ENCODE results near the gene ADAT3. TPM values are rescaled to one million over a fixed set of nuclear protein-coding genes. Genes with fewer than 3 reads are reported as not detected.
A peak's percentile ranks its signal among the peaks of the same experiment; 100 is the strongest.

ADAT3 gene
- total RNA-seq (2014; rRNA removed; shearing (Covaris generic)) = 2.3 and 3.7 TPM in 2 replicates

GRCh38 chr19:1905110-1905862 is at the start of gene ADAT3, which contains the start of gene SCAMP4:
ADAT3 (plus strand) TSS chr19:1905399; CDS start chr19:1912048, 6,649 bp downstream.
SCAMP4 (plus strand) TSS chr19:1905399; CDS start chr19:1915020, 9,621 bp downstream.
- DNase-seq (ENCODE audit: low spot score) = peak; percentile 98

- DNase-seq (ENCODE audit: low spot score) = no peak
These were observed 49.4 kb upstream of the ADAT3 start for GRCh38 chr19:1855828-1856255.

DNA sequence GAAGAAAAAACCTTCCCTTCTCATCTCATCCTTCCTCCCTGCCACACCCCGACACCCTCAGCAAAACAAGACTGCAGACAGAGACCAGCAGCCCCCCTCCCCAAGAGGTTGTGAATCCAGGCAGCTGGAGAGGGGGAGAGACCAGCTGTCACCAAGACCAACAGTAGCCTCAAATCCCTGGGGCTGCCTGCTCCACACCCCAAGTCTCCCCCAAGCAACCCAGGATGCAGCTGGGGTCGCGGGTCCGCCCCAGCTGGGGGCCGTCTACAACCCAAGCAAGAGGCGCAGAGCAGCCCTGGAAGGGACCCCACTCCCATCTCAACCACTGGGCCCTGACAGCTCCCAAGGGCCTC is 48.9 kb upstream of the ADAT3 start:
- no peak for DNase-seq (ENCODE audit: low spot score)

- peak; percentile 75 for DNase-seq (ENCODE audit: low spot score)
These were observed 48.2 kb upstream of the ADAT3 start for GRCh38 chr19:1856698-1857603.

GRCh38 chr19:1857648-1858326 is 47.4 kb upstream of the ADAT3 start:
- DNase-seq (ENCODE audit: low spot score) = no peak

DNA sequence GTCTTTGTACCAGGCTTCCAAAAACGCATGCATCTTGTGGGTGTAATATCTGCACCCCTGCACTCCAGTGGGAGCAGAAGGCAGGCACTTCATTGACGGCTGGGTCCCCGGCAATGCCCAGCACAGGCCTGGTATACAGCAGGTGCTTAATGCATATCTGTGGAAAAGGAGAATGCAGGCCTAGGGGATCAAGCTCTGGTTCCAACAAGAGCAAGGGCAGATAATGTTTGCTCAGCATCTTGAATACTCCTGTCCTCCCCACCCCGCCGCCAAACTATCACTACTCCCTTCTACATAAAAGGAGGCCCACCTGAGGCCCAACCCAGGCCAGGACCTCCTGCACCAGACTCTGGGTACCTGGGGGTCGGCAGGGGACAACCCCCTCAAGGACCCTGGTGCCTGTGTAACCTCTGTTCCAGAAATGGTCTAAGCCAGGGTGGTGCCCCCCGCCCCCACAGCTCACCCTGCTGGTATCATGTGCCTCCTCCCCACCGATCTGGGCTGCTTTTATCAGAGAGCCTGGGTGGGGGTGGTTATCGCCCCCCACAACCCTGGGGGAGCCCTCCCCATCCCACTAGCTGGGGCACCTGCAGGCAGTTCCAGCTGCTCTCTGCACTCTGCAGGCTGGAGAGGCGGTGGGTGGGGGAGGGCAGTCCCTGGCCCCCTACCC is 46.7 kb upstream of the ADAT3 start:
- DNase-seq (ENCODE audit: low spot score) = no peak

DNA sequence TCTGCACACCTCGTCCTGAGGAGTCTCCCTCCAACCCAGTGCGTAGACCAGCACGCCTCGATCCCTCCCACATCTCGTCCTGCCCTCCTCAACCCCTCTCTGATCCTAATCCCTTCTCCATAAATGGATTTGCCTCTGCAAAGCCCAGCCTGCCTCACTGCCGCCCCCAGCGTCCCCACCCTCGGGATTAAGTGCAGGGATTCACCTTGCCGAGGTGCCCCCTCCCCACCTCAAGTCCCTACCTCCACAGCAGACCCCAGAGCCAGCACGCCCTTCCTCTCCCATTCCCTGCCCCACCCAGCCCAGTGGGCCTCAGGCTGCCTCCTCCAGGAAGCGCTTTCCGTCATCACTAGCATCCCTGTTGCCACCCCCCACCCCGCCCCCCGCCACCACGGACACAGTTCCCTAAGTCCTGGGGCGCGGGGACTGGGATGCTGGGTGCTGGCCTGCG is 45.8 kb upstream of the ADAT3 start:
- no peak for DNase-seq (ENCODE audit: low spot score)

- no peak for DNase-seq (ENCODE audit: low spot score)
These were observed 45.0 kb upstream of the ADAT3 start for GRCh38 chr19:1860042-1860775.

GRCh38 chr19:1860821-1861598 is 44.2 kb upstream of the ADAT3 start:
- DNase-seq (ENCODE audit: low spot score) = no peak

GRCh38 chr19:1861599-1862031 is 43.6 kb upstream of the ADAT3 start:
- no peak for DNase-seq (ENCODE audit: low spot score)

GRCh38 chr19:1862068-1862423 is 43.2 kb upstream of the ADAT3 start:
- no peak for DNase-seq (ENCODE audit: low spot score)

GRCh38 chr19:1862424-1863327 is 42.5 kb upstream of the ADAT3 start:
- DNase-seq (ENCODE audit: low spot score) = no peak

GRCh38 chr19:1863328-1863637 is 41.9 kb upstream of the ADAT3 start, which contains the start of gene KLF16:
KLF16 (minus strand) TSS chr19:1863579; CDS start chr19:1863497, 82 bp downstream.
- no peak for DNase-seq (ENCODE audit: low spot score)

GRCh38 chr19:1863638-1864479 is 41.3 kb upstream of the ADAT3 start:
- DNase-seq (ENCODE audit: low spot score) = peak; percentile 82

- DNase-seq (ENCODE audit: low spot score) = peak; percentile 50
These were observed 40.6 kb upstream of the ADAT3 start for GRCh38 chr19:1864480-1865171.

- DNase-seq (ENCODE audit: low spot score) = no peak
These were observed 39.8 kb upstream of the ADAT3 start for GRCh38 chr19:1865172-1866010.

Data from A172 (cell line).